NCI-H2171 treated with DMSO at 0.1 percent for 48 hours (cell line): Measurements from ENCODE around the gene ZNF527.
A peak's percentile ranks its signal among the peaks of the same experiment; 100 is the strongest.
"Not testable (repeated sequence)": the region's sequence is repeated elsewhere in the genome, so short reads cannot be mapped to it uniquely, and the experiment has no call there.

Experiments used
- DNase-seq: peaks from one replicate; lab custom pipeline; 2025; lab: John Stamatoyannopoulos, UW

ZNF527 gene

GRCh38 chr19:37370880-37371661 lies at the start of gene ZNF527:
Gene ZNF527 (plus strand): TSS chr19:37371099. CDS start chr19:37374199, 3,100 bp downstream.
- DNase-seq = peak; percentile 99

GRCh38 chr19:37329686-37330085 lies 41.2 kb upstream of the ZNF527 start:
- peak; percentile 4 for DNase-seq

GRCh38 chr19:37332839-37333238 lies 38.1 kb upstream of the ZNF527 start:
- no peak for DNase-seq

GRCh38 chr19:37333457-37333856 lies 37.4 kb upstream of the ZNF527 start:
- no peak for DNase-seq

GRCh38 chr19:37334179-37335071 lies 36.5 kb upstream of the ZNF527 start:
- peak; percentile 89 for DNase-seq

- DNase-seq = no peak
These were observed 28.1 kb upstream of the ZNF527 start for GRCh38 chr19:37342753-37343152.

GRCh38 chr19:37346091-37346490 lies 24.8 kb upstream of the ZNF527 start:
- DNase-seq = no peak

GRCh38 chr19:37348060-37348459 lies 22.8 kb upstream of the ZNF527 start:
- DNase-seq = no peak

GRCh38 chr19:37353968-37354367 lies 16.9 kb upstream of the ZNF527 start:
- no peak for DNase-seq

- no peak for DNase-seq
These were observed 15.0 kb upstream of the ZNF527 start for GRCh38 chr19:37355901-37356300.

GRCh38 chr19:37361994-37362393 lies 8.9 kb upstream of the ZNF527 start:
- no peak for DNase-seq

GRCh38 chr19:37362733-37363132 lies 8.2 kb upstream of the ZNF527 start:
- no peak for DNase-seq

GRCh38 chr19:37370386-37370879 lies 466 bp upstream of the ZNF527 start:
- not testable (repeated sequence) for DNase-seq

GRCh38 chr19:37389234-37389633 lies 18.3 kb downstream of the ZNF527 start:
- DNase-seq = no peak

GRCh38 chr19:37391399-37391798 lies 20.5 kb downstream of the ZNF527 start:
- DNase-seq = not testable (repeated sequence)

GRCh38 chr19:37401078-37401477 lies 30.2 kb downstream of the ZNF527 start:
- DNase-seq = no peak

GRCh38 chr19:37403403-37403802 lies 32.5 kb downstream of the ZNF527 start:
- DNase-seq = no peak

GRCh38 chr19:37406140-37406846 lies 35.4 kb downstream of the ZNF527 start:
- DNase-seq = not testable (repeated sequence)

GRCh38 chr19:37412700-37413099 lies 41.8 kb downstream of the ZNF527 start:
- no peak for DNase-seq

GRCh38 chr19:37413313-37414084 lies 42.6 kb downstream of the ZNF527 start:
- DNase-seq = no peak
